H1 (cell line): ENCODE measurements around the gene HDAC9. TPM values are rescaled to one million over a fixed set of nuclear protein-coding genes. Genes with fewer than 3 reads are reported as not detected.

Experiments
- CTCF ChIA-PET: fragments of 300-600 bp; sonication (Branson Sonifier 250); formaldehyde crosslinking; loops from one replicate; lab custom pipeline; 2021; ENCODE audit not compliant: partially characterized antibody; lab: Charles Lee
- POLR2A ChIA-PET: fragments of 300-600 bp; sonication (Branson Sonifier 250); formaldehyde crosslinking; loops from one replicate; lab custom pipeline; 2021; ENCODE audit warnings: inconsistent platforms; ENCODE audit not compliant: partially characterized antibody; lab: Charles Lee
- DNase-seq, 2 experiments: peaks; one replicate each; pipeline versions ENCODE4 v3.0.0 to v3.0.0-alpha.2; 2010 to 2022; ENCODE audit warnings: low spot score in 2 of 2, low read depth in 1 of 2, mixed read lengths in 1 of 2
- FAIRE-seq: peaks from 2 replicates; lab custom pipeline; 2011; peaks lifted over from hg19 to GRCh38; lab: Jason Lieb, UNC
- H2AFZ ChIP-seq: 2 replicates; pipeline ENCODE4 v1.8.1; 2012; ENCODE audit warnings: low read length, inconsistent platforms
- H2AK5ac ChIP-seq: 2 replicates; pipeline ENCODE4 v1.6.1; 2013; ENCODE audit warnings: low read depth, low read length
- H2BK120ac ChIP-seq: replicated peaks from 2 replicates; pipeline ENCODE3; 2013; ENCODE audit warnings: low read depth, low read length, inconsistent platforms
- H2BK12ac ChIP-seq: 2 replicates; pipeline ENCODE4 v1.6.1; 2013; ENCODE audit warnings: low read depth, low read length
- H2BK15ac ChIP-seq: 2 replicates; pipeline ENCODE4 v1.6.1; 2013; ENCODE audit warnings: low read length
- H2BK20ac ChIP-seq: 2 replicates; pipeline ENCODE4 v1.6.1; 2013; ENCODE audit warnings: low read length
- H2BK5ac ChIP-seq: 2 replicates; pipeline ENCODE4 v1.6.1; 2013; ENCODE audit warnings: low read depth, low read length
- H3K14ac ChIP-seq: 2 replicates; pipeline ENCODE4 v1.6.1; 2013; ENCODE audit warnings: inconsistent platforms; ENCODE audit not compliant: insufficient read length
- H3K18ac ChIP-seq: 2 replicates; pipeline ENCODE4 v1.6.1; 2013; ENCODE audit warnings: low read length; ENCODE audit errors: extremely low read depth
- H3K23ac ChIP-seq: 2 replicates; pipeline ENCODE4 v1.6.1; 2013; ENCODE audit warnings: inconsistent platforms; ENCODE audit not compliant: insufficient read length
- H3K23me2 ChIP-seq: 2 replicates; pipeline ENCODE4 v1.6.1; 2013; ENCODE audit warnings: low read depth, low read length
- H3K27ac ChIP-seq: 2 replicates; pipeline ENCODE4 v1.6.1; 2011; ENCODE audit warnings: low read depth, low read length, inconsistent platforms
- H3K27me3 ChIP-seq, 4 experiments: replicated peaks in 1 of 4; 1 replicate in 1 of 4; 2 replicates in 3 of 4; pipeline versions ENCODE4 v1.6.1 to v1.8.1; 2011 to 2013; ENCODE audit warnings: low read length in 3 of 4, mild to moderate bottlenecking in 3 of 4, inconsistent platforms in 2 of 4, mixed read lengths in 2 of 4, moderate library complexity in 1 of 4; ENCODE audit not compliant: control insufficient read depth in 3 of 4, insufficient read depth in 3 of 4; ENCODE audit errors: extremely low read depth in 1 of 4
- H3K36me3 ChIP-seq, 4 experiments: 2 replicates each; pipeline versions ENCODE4 v1.6.1 to v1.8.1; 2011 to 2013; ENCODE audit warnings: mild to moderate bottlenecking in 4 of 4, low read length in 3 of 4, moderate library complexity in 2 of 4, control low read depth in 1 of 4, inconsistent platforms in 1 of 4; ENCODE audit not compliant: insufficient read depth in 4 of 4, control insufficient read depth in 2 of 4
- H3K4ac ChIP-seq: replicated peaks from 2 replicates; pipeline ENCODE3; 2013; ENCODE audit warnings: low read length, low read depth, mixed read lengths, inconsistent platforms; ENCODE audit not compliant: insufficient read length
- H3K4me1 ChIP-seq, 4 experiments: replicated peaks in 1 of 4; 1 replicate in 1 of 4; 2 replicates in 3 of 4; pipeline versions ENCODE4 v1.6.1 to v1.8.1; 2011 to 2013; ENCODE audit warnings: low read length in 3 of 4, inconsistent platforms in 2 of 4, mixed read lengths in 1 of 4; ENCODE audit not compliant: insufficient read depth in 4 of 4, control insufficient read depth in 3 of 4
- H3K4me2 ChIP-seq, 2 experiments: 2 replicates each; pipeline versions ENCODE4 v1.6.1 to v1.8.1; 2011 to 2013; ENCODE audit warnings: low read depth in 2 of 2, low read length in 2 of 2, control low read depth in 1 of 2, inconsistent platforms in 1 of 2, mild to moderate bottlenecking in 1 of 2; ENCODE audit not compliant: insufficient read depth in 1 of 2
- H3K4me3 ChIP-seq, 4 experiments: fragments of 200-600, 300-600 bp in 1 of 4; sonication (generic), shearing (Covaris generic), sonication (Bioruptor Twin) in 1 of 4; 2 replicates each; pipeline versions ENCODE4 v1.5.1 to v1.8.1; 2011 to 2016; ENCODE audit warnings: low read length in 4 of 4, low read depth in 3 of 4, control low read depth in 2 of 4, inconsistent platforms in 2 of 4, mild to moderate bottlenecking in 2 of 4, mixed read lengths in 1 of 4, moderate library complexity in 1 of 4; ENCODE audit not compliant: insufficient read depth in 2 of 4; ENCODE audit errors: extremely low read depth in 1 of 4
- H3K56ac ChIP-seq: replicated peaks from 2 replicates; pipeline ENCODE3; 2013; ENCODE audit warnings: low read depth, mild to moderate bottlenecking, mixed read lengths, low read length, inconsistent platforms; ENCODE audit not compliant: insufficient read length
- H3K79me1 ChIP-seq: 2 replicates; pipeline ENCODE4 v1.6.1; 2013; ENCODE audit warnings: low read depth, low read length, control low read depth
- H3K79me2 ChIP-seq, 2 experiments: 2 replicates each; pipeline versions ENCODE4 v1.6.1 to v1.8.1; 2012 to 2013; ENCODE audit warnings: low read length in 2 of 2, mild to moderate bottlenecking in 2 of 2, inconsistent platforms in 1 of 2; ENCODE audit not compliant: insufficient read depth in 2 of 2, control insufficient read depth in 1 of 2
- H3K9ac ChIP-seq, 4 experiments: replicated peaks in 1 of 4; 1 replicate in 1 of 4; 2 replicates in 3 of 4; pipeline versions ENCODE4 v1.6.1 to v1.8.1; 2011 to 2013; ENCODE audit warnings: low read depth in 3 of 4, low read length in 3 of 4, control low read depth in 2 of 4, mild to moderate bottlenecking in 2 of 4, moderate library complexity in 2 of 4, inconsistent platforms in 1 of 4; ENCODE audit errors: extremely low read depth in 1 of 4
- H3K9me3 ChIP-seq, 2 experiments: 2 replicates each; pipeline versions ENCODE4 v1.6.1 to v1.8.1; 2012 to 2013; ENCODE audit warnings: mild to moderate bottlenecking in 2 of 2, moderate library complexity in 2 of 2, control low read depth in 1 of 2, inconsistent platforms in 1 of 2, low read depth in 1 of 2, low read length in 1 of 2, mixed read lengths in 1 of 2; ENCODE audit not compliant: insufficient read depth in 2 of 2
- H4K20me1 ChIP-seq, 2 experiments: replicated peaks in 1 of 2; 2 replicates each; pipeline versions ENCODE3 to v1.8.1; 2011 to 2013; ENCODE audit warnings: inconsistent platforms in 2 of 2, low read length in 2 of 2, mild to moderate bottlenecking in 1 of 2; ENCODE audit not compliant: insufficient read depth in 2 of 2, control insufficient read depth in 1 of 2
- H4K5ac ChIP-seq: 2 replicates; pipeline ENCODE4 v1.6.1; 2013; ENCODE audit warnings: low read length, low read depth, mixed read lengths, inconsistent platforms; ENCODE audit not compliant: insufficient read length
- H4K8ac ChIP-seq: 2 replicates; pipeline ENCODE4 v1.8.0; 2013; ENCODE audit warnings: mild to moderate bottlenecking, moderate library complexity, low read length, inconsistent platforms; ENCODE audit not compliant: insufficient read depth; ENCODE audit errors: extremely low read depth
- H4K91ac ChIP-seq: replicated peaks from 2 replicates; pipeline ENCODE3; 2013; ENCODE audit warnings: low read length, mixed read lengths, inconsistent platforms; ENCODE audit not compliant: insufficient read length
- MAFK ChIP-seq: IDR thresholded peaks from 2 replicates; pipeline ENCODE4 v1.6.1; 2012; ENCODE audit warnings: low read depth, mild to moderate bottlenecking, improper control_type of control experiment, low read length
- TEAD4 ChIP-seq: IDR thresholded peaks from 2 replicates; pipeline ENCODE4 v1.6.1; 2012; ENCODE audit warnings: low read depth, low read length, inconsistent platforms, mixed read lengths
- YY1 ChIP-seq: IDR thresholded peaks from 2 replicates; pipeline ENCODE4 v1.6.1; 2011; ENCODE audit warnings: low read depth, mild to moderate bottlenecking, low read length
- WGBS, 2 experiments: shearing (Covaris generic) in 1 of 2; methylation state at CpG; one replicate each; pipeline versions ENCODE4 v1.1.6 to v1.1.7; 2013 to 2015; ENCODE audit warnings: low lambda C conversion rate in 2 of 2, mixed read lengths in 2 of 2, inconsistent platforms in 1 of 2, low coverage in 1 of 2, missing lambda C conversion rate in 1 of 2; ENCODE audit not compliant: insufficient replicate concordance in 2 of 2, insufficient coverage in 1 of 2, insufficient read length in 1 of 2; ENCODE audit errors: extremely low coverage in 1 of 2, missing lambda C conversion rate in 1 of 2; 5-methylcytosine and 5-hydroxymethylcytosine counted together
- polyA plus RNA-seq, 7 experiments: library from polyadenylated mRNA; depleted of rRNA in 3 of 7; stranded (reverse) in 5 of 7; unstranded in 2 of 7; fragments of >200 nt in 5 of 7; fragments of 200-250 nt in 2 of 7; gene quantifications; 1 replicate in 5 of 7; 2 replicates in 1 of 7; 4 replicates in 1 of 7; pipeline versions ENCODE4 v1.2.1 to v1.2.3, GENCODE V29; 2011 to 2013; ENCODE audit warnings: missing spikeins in 2 of 7, mixed read lengths in 2 of 7
- total RNA-seq: library from RNA; stranded (reverse); fragmentation: NEBNext Ultra II Directional; extraction: Animal tissue kit (Norgen Biotek cat#: 25700); gene quantifications from 2 replicates; pipeline ENCODE4 v1.2.1, GENCODE V29; 2021

HDAC9 gene
- total and polyA plus RNA-seq, 2 of the 8 experiments (the other 6 are each of a cell fraction or from before 2014, with no cell fraction given): 9.5 to 13.1 TPM

DNA sequence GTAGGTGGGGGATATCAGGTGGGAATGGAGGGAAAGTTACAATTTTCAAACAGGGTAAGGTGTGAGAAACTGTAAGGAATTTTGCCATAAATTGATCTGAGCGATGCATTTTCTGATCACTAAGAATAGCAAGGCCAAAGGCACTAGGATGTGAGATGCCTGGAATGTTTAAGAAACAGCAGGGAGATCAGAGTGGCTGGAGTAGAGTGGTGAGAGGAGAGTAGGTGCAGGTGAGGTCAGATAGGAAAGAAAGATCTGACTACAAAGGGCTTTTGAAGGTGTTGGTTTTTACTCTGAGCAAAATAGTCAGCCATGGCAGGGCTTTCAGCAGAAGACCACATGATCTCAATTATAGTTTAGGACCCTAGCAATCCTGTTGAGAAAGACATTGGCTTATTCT is 55.0 kb downstream of the HDAC9 start:
- WGBS, 2 experiments: 83% methylated on average over 1 of the region's 1 CpG; no CpG with 5 or more reads in 1 of the 2 experiments
- Histone ChIP-seq H3K9ac (no peak overlapping the region), H3K56ac (no peak overlapping the region), H3K36me3 (no peaks in the 10 kb centered on the region), H2BK120ac (no peak overlapping the region), H3K79me2 (no peaks in the 10 kb centered on the region), H4K91ac (no peak overlapping the region), H2BK12ac (no peak overlapping the region), H3K4me1 (peaks cover 0 to 5% (median 0%) of the 10 kb centered on the region in 4 experiments; a peak in 1 of 7 replicates), H2AFZ (no peak overlapping the region), H3K27ac (no peak overlapping the region), H4K8ac (no peak overlapping the region), H2BK15ac (no peak overlapping the region), H3K27me3 (no peaks in the 10 kb centered on the region), H3K23me2 (no peaks in the 10 kb centered on the region; the same call in 1 of the 2 replicates), H3K23ac (no peak overlapping the region), H3K4ac (no peak overlapping the region), H3K14ac (no peak overlapping the region), H3K4me2 (no peak overlapping the region), H4K20me1 (no peaks in the 10 kb centered on the region), H2AK5ac (no peak overlapping the region), H2BK5ac (no peak overlapping the region), H3K9me3 (no peaks in the 10 kb centered on the region), H3K79me1 (no peaks in the 10 kb centered on the region), H3K18ac (no peak overlapping the region), H3K4me3 (no peak overlapping the region), H2BK20ac (no peak overlapping the region), H4K5ac (no peak overlapping the region)
- FAIRE-seq: peak; percentile 62
- no peak for DNase-seq
- POLR2A ChIA-PET: no interaction called here
- CTCF ChIA-PET: interaction anchor here (1.1 to 1.9 kb wide), 3 partner anchors 13 to 198 kb away, joined by 4 read pairs; no protein-coding TSS in a partner anchor
- TF ChIP-seq TEAD4 (peak; percentile 79), MAFK (no peak), YY1 (peak; percentile 30; the same call in 1 of the 2 replicates)
